GM18951 (cell line): Measurements from ENCODE around the gene TRAK1.

Experiments
- POLR2A ChIP-seq: IDR thresholded peaks from 4 replicates; pipeline ENCODE4 v1.6.1; 2011; ENCODE audit warnings: mild to moderate bottlenecking; ENCODE audit not compliant: insufficient read length, insufficient read depth; ENCODE audit errors: extremely low read depth
- in situ Hi-C: fragments of 300-500 bp; cut with MboI; formaldehyde crosslinking; loops from one replicate; pipeline ENCODE4 v1.12.0; 2022; ENCODE audit warnings: low sequenced_read_pairs, mixed read lengths, inconsistent platforms; ENCODE audit not compliant: unreplicated experiment

The TRAK1 gene

GRCh38 chr3:42250761-42251160, 159.6 kb downstream of the TRAK1 start:
- no peak for TF ChIP-seq POLR2A
- in situ Hi-C loops = no loop called here

GRCh38 chr3:42254566-42254965, 163.4 kb downstream of the TRAK1 start:
- in situ Hi-C loops = no loop called here
- TF ChIP-seq POLR2A = no peak

GRCh38 chr3:42256135-42256819, 165.1 kb downstream of the TRAK1 start:
- no peak for TF ChIP-seq POLR2A
- in situ Hi-C loops = no loop called here

- no peak for TF ChIP-seq POLR2A
- in situ Hi-C loops = no loop called here
These were observed 165.8 kb downstream of the TRAK1 start for GRCh38 chr3:42257007-42257406.

GRCh38 chr3:42262525-42262924, 171.4 kb downstream of the TRAK1 start:
- no peak for TF ChIP-seq POLR2A
- in situ Hi-C loops = no loop called here

GRCh38 chr3:42263354-42264346, 172.5 kb downstream of the TRAK1 start:
- in situ Hi-C loops = no loop called here

GRCh38 chr3:42264399-42265058, 173.4 kb downstream of the TRAK1 start:
- in situ Hi-C loops = no loop called here
- TF ChIP-seq POLR2A = no peak

More at GRCh38 chr3:42263354-42264346, 172.5 kb downstream of the TRAK1 start:
- no peak for TF ChIP-seq POLR2A

GRCh38 chr3:42265059-42265991, 174.2 kb downstream of the TRAK1 start:
- in situ Hi-C loops = no loop called here
- TF ChIP-seq POLR2A = no peak

- no peak for TF ChIP-seq POLR2A
- in situ Hi-C loops = no loop called here
These were observed 174.9 kb downstream of the TRAK1 start, which contains the start of gene CCK for GRCh38 chr3:42266085-42266484. Gene CCK, minus strand, starts transcription at chr3:42266185. Its CDS starts 2,555 bp downstream, at chr3:42263630.

- in situ Hi-C loops = no loop called here
- TF ChIP-seq POLR2A = no peak
These were observed 176.7 kb downstream of the TRAK1 start for GRCh38 chr3:42267878-42268277.

- no peak for TF ChIP-seq POLR2A
- in situ Hi-C loops = no loop called here
These were observed 178.5 kb downstream of the TRAK1 start for GRCh38 chr3:42269647-42270046.

GRCh38 chr3:42270561-42270960, 179.4 kb downstream of the TRAK1 start:
- TF ChIP-seq POLR2A = no peak
- in situ Hi-C loops = no loop called here

GRCh38 chr3:42271786-42272185, 180.6 kb downstream of the TRAK1 start:
- in situ Hi-C loops = no loop called here
- TF ChIP-seq POLR2A = no peak

GRCh38 chr3:42273361-42273760, 182.2 kb downstream of the TRAK1 start:
- in situ Hi-C loops = no loop called here
- TF ChIP-seq POLR2A = no peak
